HepG2 (cell line): Measurements from ENCODE around the gene IL24. TPM values are rescaled to one million over a fixed set of nuclear protein-coding genes. Genes with fewer than 3 reads are reported as not detected.

Source experiments
- ATAC-seq: fragments of 200-7000 bp; cut with Tn5 transposase; 3 replicates; pipeline ENCODE4 v1.9.1; 2020; ENCODE audit warnings: mild to moderate bottlenecking, moderate library complexity
- BruUV-seq: library from RNA; stranded (reverse); fragments of 400-500 nt; replicated peaks from 2 replicates; lab custom pipeline; 2021; lab: Mats Ljungman, UMichigan
- CTCF ChIA-PET: fragments of 300-600 bp; formaldehyde crosslinking; extraction: SDS; loops from one replicate; lab custom pipeline; 2021; ENCODE audit warnings: low total read pairs, inconsistent platforms, low intra/inter-chr PET ratio; lab: Yijun Ruan, JAX
- POLR2A ChIA-PET: fragments of 350-600 bp; sonication (Branson Sonifier 250); formaldehyde crosslinking; loops from one replicate; lab custom pipeline; 2020; ENCODE audit warnings: antibody characterized with exemption, inconsistent platforms; lab: Yijun Ruan, JAX
- DNase-seq: peaks from one replicate; pipeline ENCODE4 v3.0.0-alpha.2; 2015; ENCODE audit warnings: low spot score
- FAIRE-seq: peaks from 3 replicates; lab custom pipeline; 2011; peaks lifted over from hg19 to GRCh38; lab: Jason Lieb, UNC
- H2AFZ ChIP-seq: one replicate; pipeline ENCODE4 v1.6.1; 2011; ENCODE audit warnings: low read length, inconsistent platforms
- H3K27ac ChIP-seq: fragments of 300-600 bp; 3 replicates; pipeline ENCODE4 v1.8.0; 2011; ENCODE audit warnings: mixed run types, mild to moderate bottlenecking, mixed read lengths, low read length, inconsistent platforms; ENCODE audit not compliant: insufficient read depth; ENCODE audit errors: extremely low read length
- H3K27me3 ChIP-seq, 2 experiments: fragments of 200-600 bp in 1 of 2; 2 replicates in 1 of 2; 3 replicates in 1 of 2; pipeline versions ENCODE4 v1.6.0 to v1.8.0; 2011; ENCODE audit warnings: low read length in 2 of 2, mild to moderate bottlenecking in 2 of 2, moderate library complexity in 2 of 2, inconsistent platforms in 1 of 2; ENCODE audit not compliant: insufficient read depth in 2 of 2, control insufficient read depth in 1 of 2
- H3K36me3 ChIP-seq, 2 experiments: fragments of 200-600 bp in 1 of 2; replicated peaks in 1 of 2; 2 replicates in 1 of 2; 3 replicates in 1 of 2; pipeline versions ENCODE4 v1.5.1 to v1.8.0; 2011; ENCODE audit warnings: low read length in 2 of 2, inconsistent platforms in 1 of 2; ENCODE audit not compliant: insufficient read depth in 2 of 2, control insufficient read depth in 1 of 2
- H3K4me1 ChIP-seq: 2 replicates; pipeline ENCODE4 v1.5.1; 2012; ENCODE audit warnings: low read length, inconsistent platforms; ENCODE audit not compliant: insufficient read depth
- H3K4me2 ChIP-seq: 2 replicates; pipeline ENCODE4 v1.6.0; 2011; ENCODE audit warnings: low read depth, low read length, inconsistent platforms
- H3K4me3 ChIP-seq, 3 experiments: fragments of 200-600 bp in 1 of 3; sonication (generic), shearing (Covaris generic) in 1 of 3; replicated peaks in 1 of 3; 2 replicates each; pipeline ENCODE4 v1.5.1; 2011 to 2016; ENCODE audit warnings: low read length in 3 of 3, inconsistent platforms in 2 of 3, low read depth in 2 of 3, mild to moderate bottlenecking in 2 of 3, control low read depth in 1 of 3, mixed read lengths in 1 of 3; ENCODE audit not compliant: insufficient read depth in 1 of 3
- H3K79me2 ChIP-seq: one replicate; pipeline ENCODE4 v1.6.1; 2011; ENCODE audit warnings: low read length, inconsistent platforms; ENCODE audit not compliant: insufficient read depth
- H3K9ac ChIP-seq: 2 replicates; pipeline ENCODE4 v1.6.0; 2011; ENCODE audit warnings: mild to moderate bottlenecking, low read depth, low read length, inconsistent platforms; ENCODE audit not compliant: insufficient read depth
- H3K9me3 ChIP-seq: 2 replicates; pipeline ENCODE4 v1.5.1; 2012; ENCODE audit warnings: mild to moderate bottlenecking, low read length
- H4K20me1 ChIP-seq: 2 replicates; pipeline ENCODE4 v1.6.0; 2011; ENCODE audit warnings: inconsistent platforms, mild to moderate bottlenecking, low read length, moderate library complexity; ENCODE audit not compliant: insufficient read depth
- BHLHE40 ChIP-seq: IDR thresholded peaks from 2 replicates; pipeline ENCODE4 v1.6.1; 2011; ENCODE audit warnings: low read length, improper control_type of control experiment
- DNMT3B ChIP-seq: conservative IDR thresholded peaks from 2 replicates; pipeline ENCODE4 v1.6.1; 2016; ENCODE audit warnings: missing biosample characterization, control low read depth
- KDM1A ChIP-seq: IDR thresholded peaks from 2 replicates; pipeline ENCODE4 v1.6.1; 2016; ENCODE audit warnings: missing compliant biosample characterization
- NR3C1 ChIP-seq: sonication (generic); formaldehyde crosslinking; IDR thresholded peaks from 2 replicates; pipeline ENCODE4 v1.4.0; 2020; ENCODE audit warnings: missing genetic modification reagents
- POGK ChIP-seq: sonication (generic); formaldehyde crosslinking; conservative IDR thresholded peaks from 2 replicates; pipeline ENCODE4 v1.8.0; 2022; ENCODE audit warnings: mild to moderate bottlenecking, moderate library complexity, missing genetic modification reagents
- RCOR2 ChIP-seq: IDR thresholded peaks from 2 replicates; pipeline ENCODE4 v1.6.1; 2016; ENCODE audit warnings: missing biosample characterization, missing genetic modification reagents
- SALL1 ChIP-seq: sonication (generic); formaldehyde crosslinking; IDR thresholded peaks from 2 replicates; pipeline ENCODE4 v1.8.0; 2022; ENCODE audit warnings: mild to moderate bottlenecking, missing genetic modification reagents
- TCF7 ChIP-seq: sonication (generic); IDR thresholded peaks from 2 replicates; pipeline ENCODE4 v1.6.1; 2016; ENCODE audit warnings: antibody characterized with exemption, low read depth
- ZMYM3 ChIP-seq: sonication (generic); formaldehyde crosslinking; IDR thresholded peaks from 2 replicates; pipeline ENCODE4 v1.5.1; 2020; ENCODE audit warnings: mild to moderate bottlenecking, missing genetic modification reagents
- ZNF629 ChIP-seq: sonication (generic); formaldehyde crosslinking; conservative IDR thresholded peaks from 2 replicates; pipeline ENCODE4 v1.5.0; 2020; ENCODE audit warnings: missing genetic modification reagents
- WGBS: methylation state at CpG from one replicate; pipeline ENCODE4 v1.1.6; 2017; ENCODE audit warnings: low lambda C conversion rate; 5-methylcytosine and 5-hydroxymethylcytosine counted together
- in situ Hi-C: cut with HindIII; loops from 2 replicates; pipeline ENCODE4 v1.10.0; 2017; ENCODE audit warnings: low pct_unique_long_range_greater_than_20kb; ENCODE audit not compliant: extremely low pct_ligation_motif_present
- intact Hi-C: fragments of 100-400 bp; cut with micrococcal nuclease; formaldehyde crosslinking; loops from one replicate; pipeline ENCODE4 v1.10.0; 2022; ENCODE audit not compliant: unreplicated experiment
- polyA plus RNA-seq, 8 experiments: library from polyadenylated mRNA; depleted of rRNA in 3 of 8; stranded (reverse) in 7 of 8; unstranded in 1 of 8; fragments of >200 nt; fragmentation: Illumina TruSeq in 4 of 8; extraction: Trizol in 4 of 8; gene quantifications; 2 replicates each; pipeline versions ENCODE4 v1.2.1 to v1.2.3, GENCODE V29; 2011 to 2016; ENCODE audit warnings: low read depth in 4 of 8, missing spikeins in 1 of 8, mixed read lengths in 1 of 8; ENCODE audit not compliant: insufficient read depth in 1 of 8
- total RNA-seq, 5 experiments: library from RNA; depleted of rRNA; stranded (reverse); fragments of >200 nt; fragmentation: Illumina TruSeq; extraction: Trizol; gene quantifications; 2 replicates each; pipeline ENCODE4 v1.2.3, GENCODE V29; 2016; ENCODE audit warnings: low read depth in 1 of 5
- TF ChIP-seq, protein P1 (sequence below): sonication (generic); formaldehyde crosslinking; conservative IDR thresholded peaks from 2 replicates; pipeline ENCODE4 v1.8.1; 2023; ENCODE audit warnings: missing genetic modification reagents
- TF ChIP-seq, protein P2 (sequence below): fragments of 450-650 bp; IDR thresholded peaks from 2 replicates; pipeline ENCODE4 v1.6.1; 2017; ENCODE audit warnings: mild to moderate bottlenecking

IL24 gene
- total and polyA plus RNA-seq, 2 of the 13 experiments (the other 11 are each of a cell fraction or from before 2014, with no cell fraction given): not detected

DNA sequence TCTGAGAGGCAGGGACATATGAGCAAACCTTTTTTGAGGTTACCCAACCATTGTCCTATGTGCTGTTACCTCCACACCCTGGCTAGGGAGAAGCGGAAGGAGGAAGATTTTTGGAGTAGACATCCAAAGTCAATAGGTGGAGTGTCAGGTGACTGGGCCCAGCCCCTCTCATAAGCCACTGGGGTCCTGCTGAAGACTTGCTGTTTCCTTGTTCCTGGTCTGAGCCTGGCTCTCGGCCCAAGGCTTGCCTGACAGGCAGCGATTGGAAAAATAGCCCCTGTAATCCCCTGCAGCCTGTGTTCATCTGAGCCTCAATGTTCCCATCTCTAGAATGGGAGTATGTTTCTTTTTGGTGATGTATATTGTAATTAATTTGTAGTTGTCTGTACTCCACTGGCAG lies 55.9 kb downstream of the IL24 start:
- H3K9ac ChIP-seq: no peak overlapping the region
- 89% methylated on average over 3 of the region's 3 CpGs for WGBS
- intact Hi-C loops (no loop called here), in situ Hi-C loops (no loop called here)
- 0 out of 2 replicates have a peak, but pooled peaks cover 7% of the 10 kb centered on the region for H3K9me3 ChIP-seq
- no peak overlapping the region for H3K4me3 ChIP-seq
- H3K4me2 ChIP-seq: no peak overlapping the region
- H3K4me1 ChIP-seq: peaks cover 99% of the 10 kb centered on the region
- H3K27me3 ChIP-seq: no peaks in the 10 kb centered on the region
- H3K36me3 ChIP-seq: no peaks in the 10 kb centered on the region
- POLR2A ChIA-PET: no interaction called here
- no TSS peak for BruUV-seq
- no peaks in the 10 kb centered on the region for H4K20me1 ChIP-seq
- no peak overlapping the region for H3K27ac ChIP-seq
- CTCF ChIA-PET: no interaction called here
- no peak for FAIRE-seq
- TF ChIP-seq BHLHE40 (no peak), POGK (CRISPR knock-in tag) (no peak), ZMYM3 (peak; percentile 54; the same call in 1 of the 2 replicates), ZNF629 (CRISPR knock-in tag) (peak; percentile 93), KDM1A (CRISPR knock-in tag) (0 out of 2 replicates have a peak, but pooled peaks have one; percentile 11), DNMT3B (CRISPR knock-in tag) (no peak)
- H3K79me2 ChIP-seq: no peaks in the 10 kb centered on the region
- no peak for DNase-seq
- H2AFZ ChIP-seq: no peak overlapping the region
- no peak for ATAC-seq

GRCh38 chr1:206953626-206954025 lies 56.4 kb downstream of the IL24 start:
- peaks cover 99% of the 10 kb centered on the region for H3K4me1 ChIP-seq
- FAIRE-seq (no peak), DNase-seq (no peak), ATAC-seq (no peak)
- no peak overlapping the region for H3K4me2 ChIP-seq
- WGBS: no CpG with 5 or more reads among the region's 2 CpGs
- ChIA-PET CTCF (no interaction called here), POLR2A (no interaction called here)
- H3K27me3 ChIP-seq: no peaks in the 10 kb centered on the region; a peak in 1 of 5 replicates
- H3K9me3 ChIP-seq: 0 out of 2 replicates have a peak, but pooled peaks cover 7% of the 10 kb centered on the region
- no peaks in the 10 kb centered on the region for H3K79me2 ChIP-seq
- H2AFZ ChIP-seq: no peak overlapping the region
- H4K20me1 ChIP-seq: no peaks in the 10 kb centered on the region
- no peaks in the 10 kb centered on the region for H3K36me3 ChIP-seq
- H3K4me3 ChIP-seq: no peak overlapping the region
- in situ Hi-C loops (no loop called here), intact Hi-C loops (no loop called here)
- no peak for TF ChIP-seq TCF7
- no peak for TF ChIP-seq NR3C1 (CRISPR knock-in tag)
- TF ChIP-seq RCOR2 (CRISPR knock-in tag): no peak
- no peak for TF ChIP-seq SALL1 (CRISPR knock-in tag)
- TF ChIP-seq, protein P1, sequence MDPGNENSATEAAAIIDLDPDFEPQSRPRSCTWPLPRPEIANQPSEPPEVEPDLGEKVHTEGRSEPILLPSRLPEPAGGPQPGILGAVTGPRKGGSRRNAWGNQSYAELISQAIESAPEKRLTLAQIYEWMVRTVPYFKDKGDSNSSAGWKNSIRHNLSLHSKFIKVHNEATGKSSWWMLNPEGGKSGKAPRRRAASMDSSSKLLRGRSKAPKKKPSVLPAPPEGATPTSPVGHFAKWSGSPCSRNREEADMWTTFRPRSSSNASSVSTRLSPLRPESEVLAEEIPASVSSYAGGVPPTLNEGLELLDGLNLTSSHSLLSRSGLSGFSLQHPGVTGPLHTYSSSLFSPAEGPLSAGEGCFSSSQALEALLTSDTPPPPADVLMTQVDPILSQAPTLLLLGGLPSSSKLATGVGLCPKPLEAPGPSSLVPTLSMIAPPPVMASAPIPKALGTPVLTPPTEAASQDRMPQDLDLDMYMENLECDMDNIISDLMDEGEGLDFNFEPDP (CRISPR knock-in tag): no peak
- TF ChIP-seq, protein P2, sequence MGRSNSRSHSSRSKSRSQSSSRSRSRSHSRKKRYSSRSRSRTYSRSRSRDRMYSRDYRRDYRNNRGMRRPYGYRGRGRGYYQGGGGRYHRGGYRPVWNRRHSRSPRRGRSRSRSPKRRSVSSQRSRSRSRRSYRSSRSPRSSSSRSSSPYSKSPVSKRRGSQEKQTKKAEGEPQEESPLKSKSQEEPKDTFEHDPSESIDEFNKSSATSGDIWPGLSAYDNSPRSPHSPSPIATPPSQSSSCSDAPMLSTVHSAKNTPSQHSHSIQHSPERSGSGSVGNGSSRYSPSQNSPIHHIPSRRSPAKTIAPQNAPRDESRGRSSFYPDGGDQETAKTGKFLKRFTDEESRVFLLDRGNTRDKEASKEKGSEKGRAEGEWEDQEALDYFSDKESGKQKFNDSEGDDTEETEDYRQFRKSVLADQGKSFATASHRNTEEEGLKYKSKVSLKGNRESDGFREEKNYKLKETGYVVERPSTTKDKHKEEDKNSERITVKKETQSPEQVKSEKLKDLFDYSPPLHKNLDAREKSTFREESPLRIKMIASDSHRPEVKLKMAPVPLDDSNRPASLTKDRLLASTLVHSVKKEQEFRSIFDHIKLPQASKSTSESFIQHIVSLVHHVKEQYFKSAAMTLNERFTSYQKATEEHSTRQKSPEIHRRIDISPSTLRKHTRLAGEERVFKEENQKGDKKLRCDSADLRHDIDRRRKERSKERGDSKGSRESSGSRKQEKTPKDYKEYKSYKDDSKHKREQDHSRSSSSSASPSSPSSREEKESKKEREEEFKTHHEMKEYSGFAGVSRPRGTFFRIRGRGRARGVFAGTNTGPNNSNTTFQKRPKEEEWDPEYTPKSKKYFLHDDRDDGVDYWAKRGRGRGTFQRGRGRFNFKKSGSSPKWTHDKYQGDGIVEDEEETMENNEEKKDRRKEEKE: no peak
- BruUV-seq: no TSS peak
- no peak overlapping the region for H3K27ac ChIP-seq
- H3K9ac ChIP-seq: no peak overlapping the region
